KMS-11 (cell line): ENCODE measurements around the gene SLC34A1.

Experiments
- H2AFZ ChIP-seq: fragments of 200-600 bp; sonication (generic); 2 replicates; pipeline ENCODE4 v1.6.1; 2016; ENCODE audit warnings: antibody characterized with exemption, mixed run types, low read depth
- H3K27ac ChIP-seq: fragments of 200-600 bp; sonication (generic); 2 replicates; pipeline ENCODE4 v1.6.1; 2016; ENCODE audit warnings: mild to moderate bottlenecking, mixed run types
- H3K27me3 ChIP-seq: fragments of 200-600 bp; sonication (generic); 2 replicates; pipeline ENCODE4 v1.6.1; 2017; ENCODE audit warnings: mild to moderate bottlenecking, low read depth, mixed run types, moderate library complexity; ENCODE audit not compliant: insufficient read depth
- H3K36me3 ChIP-seq: fragments of 200-600 bp; sonication (generic); 2 replicates; pipeline ENCODE4 v1.6.1; 2017; ENCODE audit warnings: mild to moderate bottlenecking, mixed run types; ENCODE audit not compliant: insufficient read depth
- H3K4me1 ChIP-seq: fragments of 200-600 bp; sonication (generic); 2 replicates; pipeline ENCODE4 v1.6.1; 2016; ENCODE audit warnings: mild to moderate bottlenecking, low read depth, mixed run types; ENCODE audit not compliant: poor library complexity, severe bottlenecking
- H3K4me2 ChIP-seq: fragments of 200-600 bp; sonication (generic); 2 replicates; pipeline ENCODE4 v1.7.0; 2016; ENCODE audit warnings: mild to moderate bottlenecking, mixed run types
- H3K4me3 ChIP-seq: fragments of 200-600 bp; sonication (generic); IDR thresholded peaks from 2 replicates; pipeline ENCODE4 v1.6.1; 2017; ENCODE audit warnings: low read depth, low read length, mixed read lengths; ENCODE audit not compliant: insufficient read depth
- H3K79me2 ChIP-seq: fragments of 200-600 bp; sonication (generic); 2 replicates; pipeline ENCODE4 v1.6.1; 2016; ENCODE audit warnings: low read depth, mixed run types; ENCODE audit not compliant: insufficient read depth
- H3K9ac ChIP-seq: fragments of 200-600 bp; sonication (generic); 2 replicates; pipeline ENCODE4 v1.6.1; 2016; ENCODE audit warnings: mild to moderate bottlenecking, mixed run types
- H4K20me1 ChIP-seq: fragments of 200-600 bp; sonication (generic); 2 replicates; pipeline ENCODE4 v1.6.1; 2016; ENCODE audit warnings: mild to moderate bottlenecking, mixed run types; ENCODE audit not compliant: insufficient read depth
- TF ChIP-seq, protein P1 (sequence below): fragments of 200-600 bp; sonication (generic); conservative IDR thresholded peaks from 2 replicates; pipeline ENCODE4 v1.6.1; 2017; ENCODE audit warnings: low read depth, mild to moderate bottlenecking, antibody characterized with exemption, low read length, moderate library complexity, mixed read lengths

SLC34A1 gene

DNA sequence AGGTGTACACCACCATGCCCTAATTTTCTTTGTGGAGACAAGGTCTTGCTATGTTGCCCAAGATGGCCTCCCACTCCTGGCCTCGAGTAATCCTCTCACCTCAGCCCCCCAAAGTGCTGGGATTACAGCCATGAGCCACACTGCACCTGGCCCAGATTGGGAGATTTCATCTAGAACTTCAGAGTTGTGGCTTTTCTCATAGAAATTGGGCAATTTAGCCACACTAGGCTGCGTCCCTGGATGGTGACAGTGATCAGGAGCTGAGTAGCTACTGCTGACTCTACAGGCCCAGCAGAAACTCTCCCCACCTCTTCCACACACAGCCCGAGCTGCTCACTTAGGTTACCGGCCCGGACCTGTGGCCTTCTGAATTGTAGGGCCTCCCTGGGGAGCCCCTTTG lies 8.5 kb downstream of the SLC34A1 start:
- Histone ChIP-seq H3K4me2 (no peak overlapping the region), H3K79me2 (no peaks in the 10 kb centered on the region), H2AFZ (no peak overlapping the region), H3K27ac (no peak overlapping the region), H4K20me1 (no peaks in the 10 kb centered on the region), H3K4me3 (no peak overlapping the region), H3K27me3 (no peaks in the 10 kb centered on the region), H3K36me3 (no peaks in the 10 kb centered on the region), H3K4me1 (no peaks in the 10 kb centered on the region), H3K9ac (no peak overlapping the region)
- TF ChIP-seq, protein P1, sequence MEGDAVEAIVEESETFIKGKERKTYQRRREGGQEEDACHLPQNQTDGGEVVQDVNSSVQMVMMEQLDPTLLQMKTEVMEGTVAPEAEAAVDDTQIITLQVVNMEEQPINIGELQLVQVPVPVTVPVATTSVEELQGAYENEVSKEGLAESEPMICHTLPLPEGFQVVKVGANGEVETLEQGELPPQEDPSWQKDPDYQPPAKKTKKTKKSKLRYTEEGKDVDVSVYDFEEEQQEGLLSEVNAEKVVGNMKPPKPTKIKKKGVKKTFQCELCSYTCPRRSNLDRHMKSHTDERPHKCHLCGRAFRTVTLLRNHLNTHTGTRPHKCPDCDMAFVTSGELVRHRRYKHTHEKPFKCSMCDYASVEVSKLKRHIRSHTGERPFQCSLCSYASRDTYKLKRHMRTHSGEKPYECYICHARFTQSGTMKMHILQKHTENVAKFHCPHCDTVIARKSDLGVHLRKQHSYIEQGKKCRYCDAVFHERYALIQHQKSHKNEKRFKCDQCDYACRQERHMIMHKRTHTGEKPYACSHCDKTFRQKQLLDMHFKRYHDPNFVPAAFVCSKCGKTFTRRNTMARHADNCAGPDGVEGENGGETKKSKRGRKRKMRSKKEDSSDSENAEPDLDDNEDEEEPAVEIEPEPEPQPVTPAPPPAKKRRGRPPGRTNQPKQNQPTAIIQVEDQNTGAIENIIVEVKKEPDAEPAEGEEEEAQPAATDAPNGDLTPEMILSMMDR, result no peak

DNA sequence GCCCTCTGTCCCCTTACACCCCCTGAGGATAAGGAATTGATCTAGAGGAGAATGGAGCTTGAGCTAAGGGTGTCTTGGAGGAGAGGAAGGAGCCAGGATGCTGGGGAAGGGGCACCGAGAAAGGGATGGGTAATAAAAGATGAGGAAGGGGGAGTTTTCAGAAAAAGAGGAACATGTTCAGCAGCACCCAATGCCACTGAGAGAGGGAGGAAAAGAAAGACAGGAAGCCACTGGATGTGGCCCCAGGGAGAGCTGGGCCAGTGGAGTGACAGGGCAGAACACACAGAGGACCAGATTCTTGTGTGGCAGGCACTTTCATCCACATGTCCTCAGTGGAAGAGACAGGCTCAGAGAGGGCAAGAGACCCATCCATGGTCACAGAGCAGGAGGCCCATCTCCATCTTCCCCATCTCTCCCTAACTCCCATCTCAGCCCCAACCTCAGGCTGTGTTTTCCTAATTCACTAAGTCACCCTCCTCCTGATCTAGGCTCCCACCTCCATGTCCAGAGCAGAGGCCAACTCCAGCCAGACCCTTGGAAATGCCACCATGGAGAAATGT lies 9.1 kb downstream of the SLC34A1 start:
- H3K4me1 ChIP-seq, result no peaks in the 10 kb centered on the region

DNA sequence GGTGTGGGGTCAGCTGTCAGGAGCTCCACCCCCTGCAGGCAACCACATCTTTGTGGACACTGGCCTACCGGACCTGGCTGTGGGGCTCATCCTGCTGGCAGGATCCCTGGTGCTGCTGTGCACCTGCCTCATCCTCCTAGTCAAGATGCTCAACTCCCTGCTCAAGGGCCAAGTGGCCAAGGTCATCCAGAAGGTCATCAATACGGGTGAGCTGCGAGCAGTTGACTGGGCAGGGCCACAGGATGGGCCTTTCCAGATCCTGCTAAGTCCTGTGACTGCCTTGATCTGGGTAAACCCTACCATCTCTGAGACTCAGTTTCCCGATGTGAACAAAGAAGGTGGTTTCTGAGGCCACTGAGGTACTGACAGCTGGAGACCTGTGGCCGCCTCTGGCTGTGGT lies 9.8 kb downstream of the SLC34A1 start:
- no peak overlapping the region for H2AFZ ChIP-seq
- TF ChIP-seq, protein P1, result no peak
- no peaks in the 10 kb centered on the region for H4K20me1 ChIP-seq
- no peak overlapping the region for H3K4me3 ChIP-seq
- H3K36me3 ChIP-seq, result no peaks in the 10 kb centered on the region
- H3K27ac ChIP-seq, result no peak overlapping the region
- H3K9ac ChIP-seq, result no peak overlapping the region
- no peaks in the 10 kb centered on the region for H3K79me2 ChIP-seq
- H3K27me3 ChIP-seq, result no peaks in the 10 kb centered on the region
- H3K4me1 ChIP-seq, result no peaks in the 10 kb centered on the region
- H3K4me2 ChIP-seq, result no peak overlapping the region

More for the DNA sequence above, 9.1 kb downstream of the SLC34A1 start:
- Histone ChIP-seq H4K20me1 (no peaks in the 10 kb centered on the region), H3K4me2 (no peak overlapping the region), H3K27me3 (no peaks in the 10 kb centered on the region), H3K4me3 (no peak overlapping the region), H3K79me2 (no peaks in the 10 kb centered on the region), H2AFZ (no peak overlapping the region), H3K9ac (no peak overlapping the region), H3K36me3 (no peaks in the 10 kb centered on the region), H3K27ac (no peak overlapping the region)
- TF ChIP-seq, protein P1, result no peak

DNA sequence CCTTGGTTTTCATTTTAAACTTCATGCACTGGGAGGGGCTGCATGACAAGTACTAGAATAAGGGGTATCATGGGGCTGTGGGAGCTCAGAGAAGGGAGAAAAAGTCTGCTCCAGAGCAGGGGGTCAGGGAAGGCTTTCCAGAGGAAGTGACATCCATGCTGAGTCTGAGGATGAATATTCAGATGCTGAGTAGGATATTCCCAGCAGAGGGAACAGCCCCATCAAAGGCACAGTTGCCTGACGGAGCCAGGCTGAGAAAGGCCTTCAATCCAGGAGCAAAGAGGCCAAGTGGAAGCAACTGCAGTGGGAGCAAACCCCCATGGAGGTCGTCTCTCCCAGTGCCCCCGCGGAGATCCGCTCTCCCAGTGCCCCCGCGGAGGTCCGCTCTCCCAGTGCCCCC lies 11.8 kb downstream of the SLC34A1 start:
- H3K27ac ChIP-seq, result no peak overlapping the region
- no peaks in the 10 kb centered on the region for H3K36me3 ChIP-seq
- no peak overlapping the region for H3K9ac ChIP-seq
- H3K27me3 ChIP-seq, result no peaks in the 10 kb centered on the region
- H3K4me2 ChIP-seq, result no peak overlapping the region
- H2AFZ ChIP-seq, result no peak overlapping the region
- TF ChIP-seq, protein P1, result no peak
- no peaks in the 10 kb centered on the region for H4K20me1 ChIP-seq
- no peaks in the 10 kb centered on the region for H3K79me2 ChIP-seq
- no peak overlapping the region for H3K4me3 ChIP-seq
- no peaks in the 10 kb centered on the region for H3K4me1 ChIP-seq

DNA sequence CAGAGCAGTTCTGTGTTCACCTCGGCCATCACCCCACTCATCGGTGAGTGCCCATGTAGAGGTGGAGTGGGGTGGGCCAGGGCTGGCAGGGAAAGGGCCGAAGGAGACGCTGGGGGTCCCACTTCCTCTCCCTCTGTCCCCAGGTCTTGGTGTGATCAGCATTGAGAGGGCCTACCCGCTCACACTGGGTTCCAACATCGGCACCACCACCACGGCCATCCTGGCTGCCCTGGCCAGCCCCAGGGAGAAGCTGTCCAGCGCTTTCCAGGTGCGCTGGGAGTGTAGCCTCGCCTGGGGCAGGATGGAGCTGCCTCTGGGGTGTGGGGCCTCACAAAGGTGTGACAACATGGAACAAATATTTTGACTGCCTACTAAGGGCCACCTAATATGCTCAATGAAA lies 12.6 kb downstream of the SLC34A1 start:
- Histone ChIP-seq H3K4me3 (no peak overlapping the region), H4K20me1 (no peaks in the 10 kb centered on the region), H3K27me3 (no peaks in the 10 kb centered on the region), H3K36me3 (no peaks in the 10 kb centered on the region), H2AFZ (no peak overlapping the region), H3K9ac (no peak overlapping the region), H3K4me2 (no peak overlapping the region), H3K27ac (no peak overlapping the region), H3K79me2 (no peaks in the 10 kb centered on the region), H3K4me1 (no peaks in the 10 kb centered on the region)
- TF ChIP-seq, protein P1, result no peak
